Measurements from ENCODE around the gene ZMYM5. TPM values are rescaled to one million over a fixed set of nuclear protein-coding genes. Genes with fewer than 3 reads are reported as not detected.
"Not testable (repeated sequence)": the region's sequence is repeated elsewhere in the genome, so short reads cannot be mapped to it uniquely, and the experiment has no call there.

ZMYM5 gene
- total RNA-seq, 2 donors from 2014 or later = 6.4 to 10.3 TPM

DNA sequence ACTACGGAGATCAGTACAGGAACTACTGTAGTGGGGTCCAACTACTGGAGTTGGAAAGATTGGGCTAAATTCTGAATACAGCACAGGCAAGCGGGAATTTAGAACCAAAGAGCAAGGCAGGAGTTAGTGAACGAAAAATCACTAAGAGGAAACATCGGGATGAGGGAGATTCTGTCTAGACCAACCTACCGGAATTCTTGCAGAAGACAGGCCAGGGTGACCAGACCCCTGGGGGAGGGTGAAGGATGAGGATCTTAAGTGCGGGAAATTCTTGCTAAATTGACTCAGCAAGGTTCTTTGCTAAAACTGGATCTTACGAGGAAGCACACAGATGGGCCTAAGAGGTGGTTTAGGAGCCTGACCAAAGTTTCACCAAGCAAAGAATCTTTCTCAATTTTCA lies 67.5 kb downstream of the ZMYM5 start:
- Histone ChIP-seq H3K4me3 (no peak overlapping the region), H3K27me3 (no peaks in the 10 kb centered on the region), H3K9me3 (no peaks in the 10 kb centered on the region), H3K4me1 (no peaks in the 10 kb centered on the region), H3K27ac (no peak overlapping the region), H3K36me3 (no peaks in the 10 kb centered on the region)
- no peak for TF ChIP-seq CTCF (IDR thresholded peaks at IDR 0.05)
- DNase-seq (ENCODE audit: low spot score) = no peak

DNA sequence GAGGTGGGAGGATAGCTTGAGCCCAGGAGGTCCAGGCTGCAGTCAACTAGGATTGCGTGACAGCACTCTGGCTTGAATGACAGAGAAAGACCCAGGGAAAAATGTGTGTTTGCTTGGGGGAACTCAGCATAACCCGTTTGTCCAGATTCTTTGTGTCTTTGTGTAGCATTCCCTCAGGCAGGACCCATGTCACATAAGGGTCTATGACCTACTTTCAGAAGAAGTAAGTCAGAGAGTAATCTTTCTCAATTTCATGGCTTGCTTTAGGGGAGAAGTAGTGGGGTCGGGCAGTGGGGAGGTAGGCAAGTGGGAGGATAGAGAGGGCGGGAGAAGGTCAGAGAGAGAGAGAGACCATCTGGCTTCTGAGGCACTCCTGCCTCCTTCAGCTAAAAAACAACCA lies 68.8 kb downstream of the ZMYM5 start:
- H3K4me1 ChIP-seq = no peaks in the 10 kb centered on the region
- no peak overlapping the region for H3K4me3 ChIP-seq
- no peak for TF ChIP-seq CTCF (IDR thresholded peaks at IDR 0.05)
- H3K27ac ChIP-seq = no peak overlapping the region
- H3K27me3 ChIP-seq = no peaks in the 10 kb centered on the region
- H3K9me3 ChIP-seq = no peaks in the 10 kb centered on the region
- no peak for DNase-seq (ENCODE audit: low spot score)
- H3K36me3 ChIP-seq = no peaks in the 10 kb centered on the region

DNA sequence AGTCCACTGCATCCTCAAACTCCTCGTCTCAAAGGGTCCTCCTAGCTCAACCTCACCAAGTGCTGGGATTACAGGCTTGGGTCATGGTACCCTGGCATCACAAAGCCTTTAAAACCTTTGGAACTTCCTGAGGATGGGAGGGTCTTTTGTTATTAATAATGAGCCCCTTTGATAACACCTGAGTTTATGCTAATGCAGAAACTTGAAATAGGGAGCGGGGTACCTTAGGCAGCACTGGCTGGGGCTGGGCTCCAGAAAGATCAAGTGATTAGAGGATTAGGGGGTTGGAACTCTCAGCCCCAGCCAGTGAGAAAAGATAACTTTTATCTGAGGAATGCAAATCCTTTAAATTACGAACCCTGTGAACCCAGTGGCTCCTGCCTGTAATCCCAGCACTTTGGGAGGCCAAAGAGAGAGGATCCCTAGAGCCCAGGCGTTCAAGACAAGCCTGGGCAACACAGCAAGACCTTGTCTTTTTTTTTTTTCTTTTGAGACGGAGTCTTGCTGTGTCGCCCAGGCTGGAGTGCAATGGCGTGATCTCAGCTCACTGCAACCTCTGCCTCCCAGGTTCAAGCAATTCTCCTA lies 71.4 kb downstream of the ZMYM5 start:
- Histone ChIP-seq H3K9me3 (no peaks in the 10 kb centered on the region), H3K27me3 (no peaks in the 10 kb centered on the region), H3K27ac (no peak overlapping the region), H3K36me3 (no peaks in the 10 kb centered on the region), H3K4me1 (no peaks in the 10 kb centered on the region), H3K4me3 (no peak overlapping the region)
- DNase-seq (ENCODE audit: low spot score) = no peak
- TF ChIP-seq CTCF (IDR thresholded peaks at IDR 0.05) = no peak

DNA sequence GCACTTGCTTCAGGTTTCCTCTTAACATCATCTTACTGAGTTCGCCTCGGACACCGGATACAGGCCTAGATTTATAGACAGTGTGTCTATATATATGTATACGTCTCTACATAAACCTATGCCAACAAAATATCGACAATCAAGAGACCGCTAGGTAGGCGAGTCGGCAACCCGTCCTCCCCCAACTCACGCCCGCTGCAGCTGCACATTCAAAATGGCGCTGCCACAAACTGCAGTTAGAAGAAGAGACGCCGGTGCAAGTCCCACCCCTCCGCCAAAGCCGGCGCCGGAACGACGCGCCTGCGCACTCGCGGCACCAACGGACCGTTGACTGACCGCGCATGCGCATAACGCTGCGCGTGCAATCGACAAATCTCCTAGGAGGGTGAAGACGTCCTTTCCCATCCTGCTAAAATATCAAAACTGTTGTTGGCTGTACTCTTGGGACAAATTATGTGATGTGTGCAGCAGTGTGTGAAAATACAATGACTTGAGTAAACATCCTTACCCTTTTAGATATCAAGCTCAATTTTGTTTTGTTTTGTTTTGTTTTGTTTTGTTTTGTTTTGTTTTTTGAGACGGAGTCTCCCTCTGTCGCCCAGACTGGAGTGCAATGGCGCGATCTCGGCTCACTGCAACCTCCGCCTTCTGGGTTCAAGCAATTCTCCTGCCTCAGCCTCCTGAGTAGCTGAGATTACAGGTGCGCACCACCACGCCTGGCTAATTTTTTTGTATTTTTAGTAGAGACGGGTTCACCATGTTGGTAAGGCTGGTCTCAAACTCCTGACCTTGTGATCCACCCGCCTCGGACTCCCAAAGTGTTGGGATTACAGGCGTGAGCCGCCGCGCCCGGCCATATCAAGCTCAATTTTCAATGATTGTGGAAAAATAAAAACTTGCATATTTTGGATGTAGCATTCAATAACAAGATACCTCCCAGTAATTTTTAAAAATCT lies 80.4 kb downstream of the ZMYM5 start, which contains the start of gene PSPC1:
TSS of gene PSPC1 (minus strand) at position 219 of the 956 bp plus-strand sequence. CDS start at position 31, 188 bp downstream.
- H3K27me3 ChIP-seq = not testable (repeated sequence)

DNA sequence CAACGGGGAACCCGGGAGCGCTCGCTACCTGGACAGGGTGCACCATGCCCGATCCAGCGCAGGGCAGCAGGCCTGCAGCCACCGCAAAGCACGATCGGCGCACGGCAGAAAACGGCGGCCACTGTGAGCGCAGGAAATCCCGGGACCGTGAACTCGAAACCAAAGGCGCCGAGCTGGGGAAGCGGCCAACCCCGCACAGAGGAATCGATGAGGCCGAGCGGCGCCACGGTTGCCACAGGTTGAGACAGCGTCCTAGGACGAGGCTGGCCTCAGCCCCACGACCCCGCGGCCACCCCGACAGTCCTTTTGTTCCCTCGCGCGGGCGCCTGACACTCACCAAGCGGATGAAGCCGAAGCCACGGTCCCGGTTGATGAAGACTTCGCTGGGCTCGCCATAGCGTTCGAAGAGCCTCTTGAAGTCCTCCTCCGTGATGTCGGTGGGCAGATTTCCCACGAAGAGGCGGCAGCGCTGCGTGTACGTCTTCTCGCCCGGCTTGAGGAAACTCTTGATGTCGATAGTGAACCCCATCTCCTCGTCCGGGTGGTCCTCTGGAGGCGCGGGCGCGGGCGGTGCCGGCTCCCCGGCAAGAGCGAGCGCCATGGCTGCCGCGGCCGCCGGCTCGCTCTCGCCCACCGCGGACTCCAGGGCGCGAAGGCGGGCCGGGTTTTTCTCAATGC lies 81.3 kb downstream of the ZMYM5 start:
- no peak for TF ChIP-seq CTCF (IDR thresholded peaks at IDR 0.05)
- Histone ChIP-seq H3K27ac (peak overlapping the region; percentile 89 to 97), H3K27me3 (no peaks in the 10 kb centered on the region), H3K9me3 (no peaks in the 10 kb centered on the region), H3K4me3 (peak overlapping the region; percentile 77 to 89), H3K4me1 (peaks cover 0 to 10% of the 10 kb centered on the region in 2 donors), H3K36me3 (no peaks in the 10 kb centered on the region)
- peak; percentile 66 for DNase-seq (ENCODE audit: low spot score)

More for the DNA sequence above, 80.4 kb downstream of the ZMYM5 start, which contains the start of gene PSPC1:
- H3K4me3 ChIP-seq = peak within 1 kb of the TSS; percentile 77 to 89
- peak within 1 kb of the TSS; percentile 89 to 97 for H3K27ac ChIP-seq
- H3K9me3 ChIP-seq, H3K36me3 ChIP-seq, H3K4me1 ChIP-seq: not testable (repeated sequence)
- peak; percentile 95 for DNase-seq (ENCODE audit: low spot score)

- Histone ChIP-seq H3K36me3 (no peaks in the 10 kb centered on the region), H3K27ac (peak overlapping the region; percentile 89 to 97), H3K27me3 (no peaks in the 10 kb centered on the region), H3K4me1 (peaks cover 0 to 10% of the 10 kb centered on the region in 2 donors), H3K9me3 (no peaks in the 10 kb centered on the region), H3K4me3 (peak overlapping the region; percentile 77 to 89)
- TF ChIP-seq CTCF (IDR thresholded peaks at IDR 0.05) = no peak
- no peak for DNase-seq (ENCODE audit: low spot score)
Measured at GRCh38 chr13:19781526-19781925, 81.9 kb downstream of the ZMYM5 start.

DNA sequence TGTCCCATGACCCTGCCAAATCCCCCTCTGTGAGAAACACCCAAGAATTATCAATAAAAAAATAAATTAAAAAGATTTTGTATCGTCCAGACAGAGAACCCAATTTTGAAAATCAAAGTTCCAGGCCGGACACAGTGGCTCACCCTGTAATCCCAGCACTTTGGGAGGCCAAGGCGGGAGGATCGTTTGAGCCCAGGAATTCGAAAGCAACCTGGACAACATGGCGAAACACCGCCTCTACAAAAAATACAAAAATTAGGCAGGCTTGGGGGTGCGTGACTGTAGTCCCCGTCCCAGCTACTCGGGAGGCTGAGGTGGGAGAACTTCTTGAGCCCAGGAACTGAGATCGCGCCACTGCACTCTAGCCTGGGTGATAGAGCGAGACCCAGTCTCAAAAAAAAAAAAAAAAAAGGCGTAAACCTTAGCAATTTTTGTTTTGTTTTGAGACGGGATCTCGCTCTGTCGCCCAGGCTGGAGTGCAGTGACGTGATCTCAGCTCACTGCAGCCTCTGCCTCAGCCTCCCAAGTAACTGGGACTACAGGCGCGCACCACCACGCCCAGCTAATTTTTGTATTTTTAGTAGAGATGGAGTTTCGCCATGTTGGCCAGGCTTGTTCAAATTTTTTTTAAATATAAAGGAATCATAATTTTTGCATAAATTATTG lies 82.6 kb downstream of the ZMYM5 start:
- DNase-seq (ENCODE audit: low spot score); H3K27ac ChIP-seq; H3K9me3 ChIP-seq; H3K4me1 ChIP-seq; H3K36me3 ChIP-seq; H3K27me3 ChIP-seq: not testable (repeated sequence)
- H3K4me3 ChIP-seq = peak overlapping the region; percentile 77 to 89

Data from right atrium auricular region (tissue), 2 donors.